Kidney epithelial cell (primary cell): ENCODE measurements around the gene SUCNR1. TPM values are rescaled to one million over a fixed set of nuclear protein-coding genes. Genes with fewer than 3 reads are reported as not detected.
A peak's percentile ranks its signal among the peaks of the same experiment; 100 is the strongest.

ENCODE experiments used
- DNase-seq: peaks from one replicate; pipeline ENCODE4 v3.0.0-alpha.2; 2010; ENCODE audit warnings: low read depth
- H3K27me3 ChIP-seq: 2 replicates; pipeline ENCODE4 v1.6.0; 2011; ENCODE audit warnings: low read length; ENCODE audit not compliant: control insufficient read depth, insufficient read depth
- H3K36me3 ChIP-seq: 2 replicates; pipeline ENCODE4 v1.5.1; 2011; ENCODE audit warnings: low read length; ENCODE audit not compliant: control insufficient read depth, insufficient read depth
- H3K4me3 ChIP-seq: 2 replicates; pipeline ENCODE4 v1.5.1; 2011; ENCODE audit warnings: low read depth, mild to moderate bottlenecking, control low read depth, low read length
- total RNA-seq: library from RNA; depleted of rRNA; stranded (reverse); fragments of >200 nt; gene quantifications from 2 replicates; pipeline ENCODE4 v1.2.3, GENCODE V29; 2015
- TF ChIP-seq, protein P1 (sequence below): IDR thresholded peaks from 2 replicates; pipeline ENCODE4 v1.5.1; 2011; ENCODE audit warnings: mild to moderate bottlenecking, moderate library complexity, low read length, control low read depth, inconsistent platforms; ENCODE audit not compliant: insufficient read depth, poor library complexity, severe bottlenecking

The SUCNR1 gene
- total RNA-seq, 1 donor from 2014 or later, result 0.08 TPM

DNA sequence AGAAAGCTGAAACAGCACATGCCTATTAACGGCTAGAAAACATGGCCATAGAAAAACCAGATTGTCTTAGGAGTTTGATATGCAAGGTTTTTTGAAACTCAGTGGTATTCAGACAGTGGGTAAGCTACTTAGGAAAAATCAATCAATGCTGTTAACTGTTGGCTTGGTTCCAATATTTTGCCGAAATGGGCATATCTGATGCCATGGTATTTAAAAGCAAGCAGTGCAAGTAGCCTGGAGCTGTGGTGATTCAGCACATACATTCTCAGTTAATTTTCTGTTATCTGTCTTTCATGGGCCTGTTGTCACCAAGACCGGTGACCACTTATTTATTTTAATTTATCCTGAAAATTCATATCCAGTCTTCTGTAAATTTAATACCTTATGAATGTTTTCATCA lies 17.3 kb upstream of the SUCNR1 start:
- Histone ChIP-seq H3K36me3 (no peaks in the 10 kb centered on the region), H3K4me3 (no peak overlapping the region), H3K27me3 (no peaks in the 10 kb centered on the region)
- DNase-seq, result no peak
- TF ChIP-seq, protein P1, sequence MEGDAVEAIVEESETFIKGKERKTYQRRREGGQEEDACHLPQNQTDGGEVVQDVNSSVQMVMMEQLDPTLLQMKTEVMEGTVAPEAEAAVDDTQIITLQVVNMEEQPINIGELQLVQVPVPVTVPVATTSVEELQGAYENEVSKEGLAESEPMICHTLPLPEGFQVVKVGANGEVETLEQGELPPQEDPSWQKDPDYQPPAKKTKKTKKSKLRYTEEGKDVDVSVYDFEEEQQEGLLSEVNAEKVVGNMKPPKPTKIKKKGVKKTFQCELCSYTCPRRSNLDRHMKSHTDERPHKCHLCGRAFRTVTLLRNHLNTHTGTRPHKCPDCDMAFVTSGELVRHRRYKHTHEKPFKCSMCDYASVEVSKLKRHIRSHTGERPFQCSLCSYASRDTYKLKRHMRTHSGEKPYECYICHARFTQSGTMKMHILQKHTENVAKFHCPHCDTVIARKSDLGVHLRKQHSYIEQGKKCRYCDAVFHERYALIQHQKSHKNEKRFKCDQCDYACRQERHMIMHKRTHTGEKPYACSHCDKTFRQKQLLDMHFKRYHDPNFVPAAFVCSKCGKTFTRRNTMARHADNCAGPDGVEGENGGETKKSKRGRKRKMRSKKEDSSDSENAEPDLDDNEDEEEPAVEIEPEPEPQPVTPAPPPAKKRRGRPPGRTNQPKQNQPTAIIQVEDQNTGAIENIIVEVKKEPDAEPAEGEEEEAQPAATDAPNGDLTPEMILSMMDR, result no peak

DNA sequence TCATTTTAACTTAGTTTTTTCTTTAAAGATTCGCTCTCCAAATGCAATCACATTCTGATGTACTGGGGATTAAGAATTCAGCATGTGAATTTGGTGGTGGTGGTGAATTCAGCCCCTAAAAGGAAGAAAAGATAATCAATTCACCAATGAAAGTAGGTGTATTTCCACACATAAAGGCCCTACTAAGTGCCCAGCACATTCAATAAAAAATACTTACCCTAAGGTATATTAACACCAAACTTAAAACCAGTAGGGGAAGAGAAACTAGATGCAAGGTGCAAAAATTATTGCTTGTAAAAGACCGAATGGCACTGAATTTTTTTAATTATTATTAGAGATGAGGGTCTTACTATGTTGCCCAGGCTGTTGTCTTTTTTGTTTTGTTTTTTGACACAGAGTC lies 16.8 kb upstream of the SUCNR1 start:
- Histone ChIP-seq H3K36me3 (no peaks in the 10 kb centered on the region), H3K27me3 (no peaks in the 10 kb centered on the region), H3K4me3 (no peak overlapping the region)
- DNase-seq, result no peak
- TF ChIP-seq, protein P1, result no peak

DNA sequence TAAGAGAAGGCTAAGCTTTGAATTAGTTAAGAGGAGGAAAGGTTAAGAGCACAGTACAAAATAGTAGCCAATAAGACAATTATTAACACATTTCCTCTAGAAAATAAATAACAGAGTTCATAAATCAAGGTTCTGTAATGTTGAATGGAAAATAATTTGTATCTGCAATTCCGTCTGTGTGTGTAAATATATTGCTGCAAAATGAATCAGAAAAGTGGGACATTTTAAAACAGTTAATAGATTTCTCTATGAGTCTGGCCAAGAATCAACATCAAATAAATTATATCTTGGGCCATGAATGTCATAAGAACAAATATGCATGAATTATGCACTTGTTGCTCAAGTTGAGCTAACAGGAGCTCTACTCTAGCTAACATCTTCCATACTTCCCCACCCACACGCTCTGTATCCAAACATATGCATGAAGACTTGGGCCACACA lies 14.2 kb upstream of the SUCNR1 start:
- TF ChIP-seq, protein P1, result no peak
- no peak for DNase-seq
- H3K36me3 ChIP-seq, result no peaks in the 10 kb centered on the region
- no peak overlapping the region for H3K4me3 ChIP-seq
- H3K27me3 ChIP-seq, result no peaks in the 10 kb centered on the region

DNA sequence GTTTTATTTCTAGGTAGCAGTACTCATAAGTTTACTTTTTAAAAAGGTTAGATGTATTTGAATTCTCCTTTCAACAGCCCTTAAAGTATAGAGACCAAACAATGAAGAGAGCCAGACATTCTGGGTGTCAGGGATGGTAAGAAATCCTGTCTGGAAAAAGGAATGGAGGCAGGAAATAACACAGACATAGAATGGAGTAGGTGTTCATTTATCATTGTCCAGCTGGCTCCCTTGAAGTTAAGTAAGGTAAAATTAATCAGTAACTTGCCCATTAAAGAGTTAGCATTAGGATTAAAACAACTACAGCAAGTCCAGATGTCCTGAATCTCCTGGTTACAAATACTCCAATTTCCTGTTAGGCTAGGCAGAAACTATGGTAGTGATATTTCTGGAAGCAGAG lies 13.5 kb upstream of the SUCNR1 start:
- peak; percentile 69 for DNase-seq
- H3K36me3 ChIP-seq, result no peaks in the 10 kb centered on the region
- H3K4me3 ChIP-seq, result no peak overlapping the region
- H3K27me3 ChIP-seq, result no peaks in the 10 kb centered on the region
- TF ChIP-seq, protein P1, result no peak

DNA sequence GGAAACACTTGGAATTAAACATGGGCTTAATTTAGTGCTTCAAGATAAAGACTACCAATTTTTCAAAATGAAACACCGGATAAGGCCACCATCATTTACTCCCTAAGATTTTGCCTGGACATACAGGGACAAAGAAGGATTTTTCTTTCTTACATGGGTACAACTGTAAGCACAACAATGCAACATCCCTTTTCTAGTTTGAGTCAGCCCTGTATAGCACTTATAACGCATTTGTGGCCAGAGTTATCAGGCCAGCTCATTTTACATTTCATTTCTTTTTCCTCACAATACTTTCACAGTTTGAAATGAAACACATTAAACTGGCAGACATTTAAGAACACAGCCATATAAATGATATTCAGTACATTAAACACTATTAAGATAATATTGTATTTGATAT lies 9.8 kb upstream of the SUCNR1 start:
- H3K27me3 ChIP-seq, result no peaks in the 10 kb centered on the region
- TF ChIP-seq, protein P1, result no peak
- DNase-seq, result no peak
- H3K36me3 ChIP-seq, result no peaks in the 10 kb centered on the region
- no peak overlapping the region for H3K4me3 ChIP-seq

DNA sequence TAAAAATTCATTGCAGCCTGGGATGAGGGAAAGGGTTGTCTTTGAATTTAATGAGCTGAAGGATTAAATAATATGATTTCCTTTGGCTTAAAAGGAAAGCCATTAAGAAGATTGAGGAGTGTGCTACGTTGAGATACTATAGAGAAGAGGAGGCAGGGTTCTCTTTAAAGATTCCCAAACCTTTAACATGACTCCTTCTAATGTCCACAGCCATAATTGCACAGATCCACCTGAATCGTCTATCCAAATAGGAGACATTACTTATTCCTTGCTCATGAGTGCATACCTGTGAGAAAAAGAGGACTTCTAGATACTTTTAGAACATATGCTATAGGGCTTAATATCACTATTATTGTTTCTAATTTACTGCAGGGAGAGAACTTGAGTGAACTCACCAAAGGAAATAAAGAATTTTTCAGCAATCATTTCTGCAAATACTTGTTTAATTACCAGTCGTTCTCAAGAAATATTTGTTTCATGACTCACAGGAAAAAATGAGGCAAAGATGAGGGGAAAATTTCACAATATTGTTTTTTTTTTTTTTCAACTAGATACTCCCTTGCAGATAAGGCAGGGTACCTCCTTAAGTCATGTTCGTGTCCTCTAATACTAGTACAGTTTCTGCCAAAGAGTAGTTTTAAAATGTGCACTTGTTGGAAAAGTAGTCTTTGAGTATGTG lies 8.9 kb upstream of the SUCNR1 start:
- TF ChIP-seq, protein P1, result no peak
- no peaks in the 10 kb centered on the region for H3K36me3 ChIP-seq
- no peaks in the 10 kb centered on the region for H3K27me3 ChIP-seq
- H3K4me3 ChIP-seq, result no peak overlapping the region
- DNase-seq, result peak; percentile 29
